ENCODE results near the gene RNPEP.
"Not testable (repeated sequence)": the region's sequence is repeated elsewhere in the genome, so short reads cannot be mapped to it uniquely, and the experiment has no call there.

Gene RNPEP

DNA sequence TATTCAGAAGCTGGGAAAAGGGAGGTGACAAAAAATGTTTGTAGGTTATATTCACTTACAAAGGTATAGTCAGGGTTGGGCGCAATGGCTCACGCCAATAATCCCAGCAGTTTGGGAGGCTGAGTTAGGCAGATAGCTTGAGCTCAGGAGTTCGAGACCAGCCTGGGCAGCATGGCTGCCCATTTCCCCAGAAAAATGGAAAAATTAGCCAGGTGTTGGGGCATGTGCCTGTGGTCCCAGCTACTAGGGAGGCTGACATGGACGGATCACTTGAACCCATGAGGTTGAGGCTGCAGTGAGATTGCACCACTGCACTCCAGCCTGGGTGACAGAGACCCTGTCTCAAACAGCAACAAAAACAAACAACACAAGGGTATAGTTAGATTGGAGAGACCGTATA is 24.1 kb upstream of the RNPEP start:
- H2AFZ ChIP-seq (ENCODE audit: low read length): no peak overlapping the region
- no peaks in the 10 kb centered on the region for H3K9me2 ChIP-seq (replicated peaks; ENCODE audit: low read depth, low read length)
- no peaks in the 10 kb centered on the region for H3K9me3 ChIP-seq (ENCODE audit: insufficient read depth, low read depth, low read length)
- H3K4me2 ChIP-seq (ENCODE audit: low read depth, low read length, poor library complexity, severe bottlenecking): no peak overlapping the region
- peaks cover 31% of the 10 kb centered on the region; the same call in 1 of the 2 replicates for H3K36me3 ChIP-seq (ENCODE audit: insufficient read depth, low read length)
- peaks cover 19% of the 10 kb centered on the region for H4K20me1 ChIP-seq (ENCODE audit: insufficient read depth, low read length, poor library complexity, severe bottlenecking)
- TF ChIP-seq EZH2phosphoT487 (IDR thresholded peaks at IDR 0.05; ENCODE audit: borderline replicate concordance): no peak
- TF ChIP-seq, protein P1, sequence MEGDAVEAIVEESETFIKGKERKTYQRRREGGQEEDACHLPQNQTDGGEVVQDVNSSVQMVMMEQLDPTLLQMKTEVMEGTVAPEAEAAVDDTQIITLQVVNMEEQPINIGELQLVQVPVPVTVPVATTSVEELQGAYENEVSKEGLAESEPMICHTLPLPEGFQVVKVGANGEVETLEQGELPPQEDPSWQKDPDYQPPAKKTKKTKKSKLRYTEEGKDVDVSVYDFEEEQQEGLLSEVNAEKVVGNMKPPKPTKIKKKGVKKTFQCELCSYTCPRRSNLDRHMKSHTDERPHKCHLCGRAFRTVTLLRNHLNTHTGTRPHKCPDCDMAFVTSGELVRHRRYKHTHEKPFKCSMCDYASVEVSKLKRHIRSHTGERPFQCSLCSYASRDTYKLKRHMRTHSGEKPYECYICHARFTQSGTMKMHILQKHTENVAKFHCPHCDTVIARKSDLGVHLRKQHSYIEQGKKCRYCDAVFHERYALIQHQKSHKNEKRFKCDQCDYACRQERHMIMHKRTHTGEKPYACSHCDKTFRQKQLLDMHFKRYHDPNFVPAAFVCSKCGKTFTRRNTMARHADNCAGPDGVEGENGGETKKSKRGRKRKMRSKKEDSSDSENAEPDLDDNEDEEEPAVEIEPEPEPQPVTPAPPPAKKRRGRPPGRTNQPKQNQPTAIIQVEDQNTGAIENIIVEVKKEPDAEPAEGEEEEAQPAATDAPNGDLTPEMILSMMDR (conservative IDR thresholded peaks at IDR 0.05; ENCODE audit: low read length): no peak
- no peak overlapping the region for H3K9ac ChIP-seq (ENCODE audit: low read depth, low read length, poor library complexity, severe bottlenecking)
- H3K4me1 ChIP-seq (ENCODE audit: insufficient read depth, low read length, poor library complexity, severe bottlenecking): peaks cover 19% of the 10 kb centered on the region
- no peaks in the 10 kb centered on the region for H3K27me3 ChIP-seq (ENCODE audit: insufficient read depth, low read length, poor library complexity, severe bottlenecking)
- H3F3A ChIP-seq (ENCODE audit: low read depth): no peaks in the 10 kb centered on the region
- H3K79me2 ChIP-seq (ENCODE audit: insufficient read depth, low read length): peaks cover 51% of the 10 kb centered on the region
- no peak overlapping the region for H3K4me3 ChIP-seq (ENCODE audit: low read length, poor library complexity, severe bottlenecking)

DNA sequence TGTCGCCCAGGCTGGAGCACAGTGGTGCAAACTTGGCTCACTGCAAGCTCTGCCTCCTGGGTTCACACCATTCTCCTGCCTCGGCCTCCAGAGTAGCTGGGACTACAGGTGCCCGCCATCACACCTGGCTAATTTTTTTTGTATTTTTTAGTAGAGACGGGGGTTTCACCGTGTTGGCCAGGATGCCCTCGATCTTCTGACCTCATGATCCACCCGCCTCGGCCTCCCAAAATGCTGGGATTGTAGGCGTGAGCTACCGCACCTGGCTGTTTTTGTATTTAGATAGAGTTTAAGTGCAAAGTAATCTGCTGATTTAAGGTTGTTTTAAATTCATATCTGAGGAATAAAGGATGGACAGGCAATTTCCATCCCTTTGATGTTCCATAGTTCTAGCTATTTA is 20.1 kb upstream of the RNPEP start:
- not testable (repeated sequence) for H3F3A ChIP-seq (ENCODE audit: low read depth); H3K4me1 ChIP-seq (ENCODE audit: insufficient read depth, low read length, poor library complexity, severe bottlenecking); H2AFZ ChIP-seq (ENCODE audit: low read length); H3K9me3 ChIP-seq (ENCODE audit: insufficient read depth, low read depth, low read length); H4K20me1 ChIP-seq (ENCODE audit: insufficient read depth, low read length, poor library complexity, severe bottlenecking); H3K27me3 ChIP-seq (ENCODE audit: insufficient read depth, low read length, poor library complexity, severe bottlenecking); H3K4me2 ChIP-seq (ENCODE audit: low read depth, low read length, poor library complexity, severe bottlenecking); H3K9ac ChIP-seq (ENCODE audit: low read depth, low read length, poor library complexity, severe bottlenecking); H3K9me2 ChIP-seq (replicated peaks; ENCODE audit: low read depth, low read length); H3K4me3 ChIP-seq (ENCODE audit: low read length, poor library complexity, severe bottlenecking)
- peaks cover 25% of the 10 kb centered on the region for H3K79me2 ChIP-seq (ENCODE audit: insufficient read depth, low read length)
- H3K36me3 ChIP-seq (ENCODE audit: insufficient read depth, low read length): peaks cover 57% of the 10 kb centered on the region

DNA sequence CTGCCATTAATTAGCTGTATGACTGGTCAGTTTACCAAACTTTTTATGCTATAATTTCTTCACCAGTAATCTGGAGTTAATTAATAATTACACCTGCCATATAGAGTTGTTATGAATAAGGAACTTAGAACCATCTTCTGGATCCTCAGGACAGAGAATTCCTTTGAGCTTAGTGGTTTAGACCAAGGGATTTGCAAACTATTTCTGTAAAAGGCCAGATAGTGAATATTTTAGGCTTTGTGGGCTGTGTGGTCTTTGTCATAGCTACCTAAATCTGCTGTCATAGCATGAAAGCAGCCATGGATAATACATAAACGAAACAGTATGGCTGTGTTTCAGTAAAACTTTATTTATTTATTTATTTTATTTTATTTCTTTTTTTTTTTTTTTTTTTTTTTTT is 18.2 kb upstream of the RNPEP start:
- H3K9ac ChIP-seq (ENCODE audit: low read depth, low read length, poor library complexity, severe bottlenecking): no peak overlapping the region
- peaks cover 57% of the 10 kb centered on the region for H3K36me3 ChIP-seq (ENCODE audit: insufficient read depth, low read length)
- H3K4me1 ChIP-seq (ENCODE audit: insufficient read depth, low read length, poor library complexity, severe bottlenecking): no peaks in the 10 kb centered on the region
- H3K9me3 ChIP-seq (ENCODE audit: insufficient read depth, low read depth, low read length): no peaks in the 10 kb centered on the region
- H3K9me2 ChIP-seq (replicated peaks; ENCODE audit: low read depth, low read length): no peaks in the 10 kb centered on the region
- H2AFZ ChIP-seq (ENCODE audit: low read length): no peak overlapping the region
- H3F3A ChIP-seq (ENCODE audit: low read depth): no peaks in the 10 kb centered on the region
- H3K79me2 ChIP-seq (ENCODE audit: insufficient read depth, low read length): peaks cover 9% of the 10 kb centered on the region
- no peak overlapping the region for H3K4me3 ChIP-seq (ENCODE audit: low read length, poor library complexity, severe bottlenecking)
- TF ChIP-seq EZH2phosphoT487 (IDR thresholded peaks at IDR 0.05; ENCODE audit: borderline replicate concordance): no peak
- TF ChIP-seq, protein P1 (conservative IDR thresholded peaks at IDR 0.05; ENCODE audit: low read length): no peak
- H3K4me2 ChIP-seq (ENCODE audit: low read depth, low read length, poor library complexity, severe bottlenecking): no peak overlapping the region
- H3K27me3 ChIP-seq (ENCODE audit: insufficient read depth, low read length, poor library complexity, severe bottlenecking): no peaks in the 10 kb centered on the region
- peaks cover 8% of the 10 kb centered on the region for H4K20me1 ChIP-seq (ENCODE audit: insufficient read depth, low read length, poor library complexity, severe bottlenecking)

DNA sequence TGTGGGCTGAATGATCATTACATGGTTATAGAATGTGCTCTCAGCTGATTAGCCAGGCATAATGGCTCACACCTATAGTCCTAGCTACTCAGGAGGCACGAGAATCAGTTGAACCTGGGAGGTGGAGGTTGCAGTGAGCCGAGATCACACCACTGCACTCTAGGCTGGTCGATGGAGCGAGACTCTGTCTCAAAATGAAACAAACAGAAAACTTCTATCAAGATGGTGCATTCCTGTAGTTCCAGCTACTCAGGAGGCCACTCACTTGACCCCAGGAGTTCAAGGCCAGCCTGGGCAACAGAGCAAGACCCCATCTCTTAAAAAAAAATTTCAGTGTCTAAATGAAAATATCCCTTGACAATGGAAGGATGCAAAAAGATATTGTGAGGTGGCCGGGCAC is 16.3 kb upstream of the RNPEP start:
- Histone ChIP-seq H3K4me1 (ENCODE audit: insufficient read depth, low read length, poor library complexity, severe bottlenecking) (no peaks in the 10 kb centered on the region), H3K9ac (ENCODE audit: low read depth, low read length, poor library complexity, severe bottlenecking) (no peak overlapping the region), H3K27me3 (ENCODE audit: insufficient read depth, low read length, poor library complexity, severe bottlenecking) (no peaks in the 10 kb centered on the region), H3K4me2 (ENCODE audit: low read depth, low read length, poor library complexity, severe bottlenecking) (no peak overlapping the region), H3K79me2 (ENCODE audit: insufficient read depth, low read length) (peaks cover 9% of the 10 kb centered on the region), H3K9me2 (replicated peaks; ENCODE audit: low read depth, low read length) (no peaks in the 10 kb centered on the region), H3F3A (ENCODE audit: low read depth) (no peaks in the 10 kb centered on the region), H3K4me3 (ENCODE audit: low read length, poor library complexity, severe bottlenecking) (no peak overlapping the region), H3K9me3 (ENCODE audit: insufficient read depth, low read depth, low read length) (no peaks in the 10 kb centered on the region), H2AFZ (ENCODE audit: low read length) (no peak overlapping the region), H4K20me1 (ENCODE audit: insufficient read depth, low read length, poor library complexity, severe bottlenecking) (peaks cover 6% of the 10 kb centered on the region), H3K36me3 (ENCODE audit: insufficient read depth, low read length) (peaks cover 73% of the 10 kb centered on the region)
- TF ChIP-seq, protein P1 (conservative IDR thresholded peaks at IDR 0.05; ENCODE audit: low read length): no peak
- no peak for TF ChIP-seq EZH2phosphoT487 (IDR thresholded peaks at IDR 0.05; ENCODE audit: borderline replicate concordance)
